HepG2 (cell line): ENCODE measurements around the gene SETD3. TPM values are rescaled to one million over a fixed set of nuclear protein-coding genes. Genes with fewer than 3 reads are reported as not detected.

Experiments used
- ATAC-seq: fragments of 200-7000 bp; cut with Tn5 transposase; 3 replicates; pipeline ENCODE4 v1.9.1; 2020; ENCODE audit warnings: mild to moderate bottlenecking, moderate library complexity
- BruUV-seq: library from RNA; stranded (reverse); fragments of 400-500 nt; replicated peaks from 2 replicates; lab custom pipeline; 2021; lab: Mats Ljungman, UMichigan
- CTCF ChIA-PET: fragments of 300-600 bp; formaldehyde crosslinking; extraction: SDS; loops from one replicate; lab custom pipeline; 2021; ENCODE audit warnings: low total read pairs, inconsistent platforms, low intra/inter-chr PET ratio; lab: Yijun Ruan, JAX
- POLR2A ChIA-PET: fragments of 350-600 bp; sonication (Branson Sonifier 250); formaldehyde crosslinking; loops from one replicate; lab custom pipeline; 2020; ENCODE audit warnings: antibody characterized with exemption, inconsistent platforms; lab: Yijun Ruan, JAX
- DNase-seq: peaks from one replicate; pipeline ENCODE4 v3.0.0-alpha.2; 2015; ENCODE audit warnings: low spot score
- FAIRE-seq: peaks from 3 replicates; lab custom pipeline; 2011; peaks lifted over from hg19 to GRCh38; lab: Jason Lieb, UNC
- H2AFZ ChIP-seq: one replicate; pipeline ENCODE4 v1.6.1; 2011; ENCODE audit warnings: low read length, inconsistent platforms
- H3K27ac ChIP-seq: fragments of 300-600 bp; 3 replicates; pipeline ENCODE4 v1.8.0; 2011; ENCODE audit warnings: mixed run types, mild to moderate bottlenecking, mixed read lengths, low read length, inconsistent platforms; ENCODE audit not compliant: insufficient read depth; ENCODE audit errors: extremely low read length
- H3K27me3 ChIP-seq, 2 experiments: fragments of 200-600 bp in 1 of 2; 2 replicates in 1 of 2; 3 replicates in 1 of 2; pipeline versions ENCODE4 v1.6.0 to v1.8.0; 2011; ENCODE audit warnings: low read length in 2 of 2, mild to moderate bottlenecking in 2 of 2, moderate library complexity in 2 of 2, inconsistent platforms in 1 of 2; ENCODE audit not compliant: insufficient read depth in 2 of 2, control insufficient read depth in 1 of 2
- H3K36me3 ChIP-seq, 2 experiments: fragments of 200-600 bp in 1 of 2; replicated peaks in 1 of 2; 2 replicates in 1 of 2; 3 replicates in 1 of 2; pipeline versions ENCODE4 v1.5.1 to v1.8.0; 2011; ENCODE audit warnings: low read length in 2 of 2, inconsistent platforms in 1 of 2; ENCODE audit not compliant: insufficient read depth in 2 of 2, control insufficient read depth in 1 of 2
- H3K4me1 ChIP-seq: 2 replicates; pipeline ENCODE4 v1.5.1; 2012; ENCODE audit warnings: low read length, inconsistent platforms; ENCODE audit not compliant: insufficient read depth
- H3K4me2 ChIP-seq: 2 replicates; pipeline ENCODE4 v1.6.0; 2011; ENCODE audit warnings: low read depth, low read length, inconsistent platforms
- H3K4me3 ChIP-seq, 3 experiments: fragments of 200-600 bp in 1 of 3; sonication (generic), shearing (Covaris generic) in 1 of 3; replicated peaks in 1 of 3; 2 replicates each; pipeline ENCODE4 v1.5.1; 2011 to 2016; ENCODE audit warnings: low read length in 3 of 3, inconsistent platforms in 2 of 3, low read depth in 2 of 3, mild to moderate bottlenecking in 2 of 3, control low read depth in 1 of 3, mixed read lengths in 1 of 3; ENCODE audit not compliant: insufficient read depth in 1 of 3
- H3K79me2 ChIP-seq: one replicate; pipeline ENCODE4 v1.6.1; 2011; ENCODE audit warnings: low read length, inconsistent platforms; ENCODE audit not compliant: insufficient read depth
- H3K9ac ChIP-seq: 2 replicates; pipeline ENCODE4 v1.6.0; 2011; ENCODE audit warnings: mild to moderate bottlenecking, low read depth, low read length, inconsistent platforms; ENCODE audit not compliant: insufficient read depth
- H3K9me3 ChIP-seq: 2 replicates; pipeline ENCODE4 v1.5.1; 2012; ENCODE audit warnings: mild to moderate bottlenecking, low read length
- H4K20me1 ChIP-seq: 2 replicates; pipeline ENCODE4 v1.6.0; 2011; ENCODE audit warnings: inconsistent platforms, mild to moderate bottlenecking, low read length, moderate library complexity; ENCODE audit not compliant: insufficient read depth
- AKAP8 ChIP-seq: sonication (generic); formaldehyde crosslinking; IDR thresholded peaks from 2 replicates; pipeline ENCODE4 v1.5.1; 2020; ENCODE audit warnings: mild to moderate bottlenecking, missing genetic modification reagents
- CREB1 ChIP-seq, 2 experiments: fragments of 450-650 bp in 1 of 2; IDR thresholded peaks; 2 replicates each; pipeline ENCODE4 v1.6.1; 2016 to 2017; ENCODE audit warnings: control low read depth in 1 of 2, mild to moderate bottlenecking in 1 of 2, missing compliant biosample characterization in 1 of 2, missing genetic modification characterization in 1 of 2
- ELF3 ChIP-seq: IDR thresholded peaks from 2 replicates; pipeline ENCODE4 v1.6.1; 2016; ENCODE audit warnings: missing genetic modification reagents, missing compliant biosample characterization
- ELK4 ChIP-seq: sonication (generic); formaldehyde crosslinking; IDR thresholded peaks from 2 replicates; pipeline ENCODE4 v1.9.0; 2021; ENCODE audit warnings: missing genetic modification reagents, borderline replicate concordance
- IRF2 ChIP-seq: IDR thresholded peaks from 2 replicates; pipeline ENCODE4 v1.6.1; 2018; ENCODE audit warnings: missing genetic modification reagents, missing compliant biosample characterization
- KDM5A ChIP-seq: fragments of 200-600 bp; sonication (generic); IDR thresholded peaks from 2 replicates; pipeline ENCODE4 v1.7.0; 2018; ENCODE audit warnings: antibody characterized with exemption, mild to moderate bottlenecking, low read length, borderline replicate concordance
- KLF11 ChIP-seq: IDR thresholded peaks from 2 replicates; pipeline ENCODE4 v1.6.1; 2016; ENCODE audit warnings: missing compliant biosample characterization
- RERE ChIP-seq: IDR thresholded peaks from 2 replicates; pipeline ENCODE4 v1.6.1; 2016; ENCODE audit warnings: low read depth, missing genetic modification reagents, missing compliant biosample characterization
- SMARCE1 ChIP-seq: fragments of 450-650 bp; IDR thresholded peaks from 2 replicates; pipeline ENCODE4 v1.6.1; 2017; ENCODE audit warnings: borderline replicate concordance
- SP2 ChIP-seq: sonication (generic); formaldehyde crosslinking; IDR thresholded peaks from 2 replicates; pipeline ENCODE4 v1.5.1; 2020; ENCODE audit warnings: mild to moderate bottlenecking, missing genetic modification reagents
- TAF1 ChIP-seq: sonication (generic); formaldehyde crosslinking; IDR thresholded peaks from 2 replicates; pipeline ENCODE4 v1.4.0; 2020; ENCODE audit warnings: missing genetic modification reagents
- TOPORS ChIP-seq: sonication (generic); formaldehyde crosslinking; IDR thresholded peaks from 2 replicates; pipeline ENCODE4 v1.8.0; 2023; ENCODE audit warnings: mild to moderate bottlenecking, missing genetic modification reagents
- TP53 ChIP-seq: sonication (generic); formaldehyde crosslinking; conservative IDR thresholded peaks from 2 replicates; pipeline ENCODE4 v1.4.0; 2020; ENCODE audit warnings: missing genetic modification reagents
- UBTF ChIP-seq: sonication (generic); formaldehyde crosslinking; IDR thresholded peaks from 2 replicates; pipeline ENCODE4 v1.4.0; 2020; ENCODE audit warnings: mild to moderate bottlenecking, missing genetic modification reagents
- ZNF740 ChIP-seq: sonication (generic); formaldehyde crosslinking; IDR thresholded peaks from 2 replicates; pipeline ENCODE4 v1.4.0; 2020; ENCODE audit warnings: missing genetic modification reagents
- ZNF746 ChIP-seq: sonication (generic); formaldehyde crosslinking; IDR thresholded peaks from 2 replicates; pipeline ENCODE4 v1.8.0; 2022; ENCODE audit warnings: mild to moderate bottlenecking, missing genetic modification reagents
- WGBS: methylation state at CpG from one replicate; pipeline ENCODE4 v1.1.6; 2017; ENCODE audit warnings: low lambda C conversion rate; 5-methylcytosine and 5-hydroxymethylcytosine counted together
- in situ Hi-C: cut with HindIII; loops from 2 replicates; pipeline ENCODE4 v1.10.0; 2017; ENCODE audit warnings: low pct_unique_long_range_greater_than_20kb; ENCODE audit not compliant: extremely low pct_ligation_motif_present
- intact Hi-C: fragments of 100-400 bp; cut with micrococcal nuclease; formaldehyde crosslinking; loops from one replicate; pipeline ENCODE4 v1.10.0; 2022; ENCODE audit not compliant: unreplicated experiment
- polyA plus RNA-seq, 8 experiments: library from polyadenylated mRNA; depleted of rRNA in 3 of 8; stranded (reverse) in 7 of 8; unstranded in 1 of 8; fragments of >200 nt; fragmentation: Illumina TruSeq in 4 of 8; extraction: Trizol in 4 of 8; gene quantifications; 2 replicates each; pipeline versions ENCODE4 v1.2.1 to v1.2.3, GENCODE V29; 2011 to 2016; ENCODE audit warnings: low read depth in 4 of 8, missing spikeins in 1 of 8, mixed read lengths in 1 of 8; ENCODE audit not compliant: insufficient read depth in 1 of 8
- total RNA-seq, 5 experiments: library from RNA; depleted of rRNA; stranded (reverse); fragments of >200 nt; fragmentation: Illumina TruSeq; extraction: Trizol; gene quantifications; 2 replicates each; pipeline ENCODE4 v1.2.3, GENCODE V29; 2016; ENCODE audit warnings: low read depth in 1 of 5

SETD3 gene
- total and polyA plus RNA-seq, 2 of the 13 experiments (the other 11 are each of a cell fraction or from before 2014, with no cell fraction given): 30.3 to 67.1 TPM

GRCh38 chr14:99377951-99378350 lies 102.7 kb downstream of the SETD3 start (continued):
- no peak for TF ChIP-seq RERE
- TF ChIP-seq KDM5A: no peak
- no peak for TF ChIP-seq ELF3 (CRISPR knock-in tag)
- no peak for TF ChIP-seq ELK4
- TF ChIP-seq SMARCE1: no peak

- no peaks in the 10 kb centered on the region for H4K20me1 ChIP-seq
- TF ChIP-seq KLF11 (CRISPR knock-in tag) (no peak), TAF1 (CRISPR knock-in tag) (no peak), TP53 (CRISPR knock-in tag) (no peak), ZNF740 (CRISPR knock-in tag) (no peak), SP2 (no peak), AKAP8 (CRISPR knock-in tag) (no peak), UBTF (CRISPR knock-in tag) (no peak), ZNF746 (CRISPR knock-in tag) (no peak), CREB1 (IDR thresholded peaks at IDR 0.05) (no peak), CREB1 (CRISPR knock-in tag; IDR thresholded peaks at IDR 0.05) (no peak), IRF2 (CRISPR knock-in tag) (no peak), TOPORS (no peak)
Measured at GRCh38 chr14:99374964-99375363, 105.7 kb downstream of the SETD3 start.

More at GRCh38 chr14:99374964-99375363, 105.7 kb downstream of the SETD3 start:
- no peak overlapping the region for H3K9ac ChIP-seq
- POLR2A ChIA-PET: no interaction called here
- no peak overlapping the region for H3K4me3 ChIP-seq
- FAIRE-seq (no peak), ATAC-seq (no peak), DNase-seq (no peak)
- H3K27ac ChIP-seq: no peak overlapping the region
- no peak overlapping the region for H3K4me2 ChIP-seq
- CTCF ChIA-PET: no interaction called here
- intact Hi-C loops (no loop called here), in situ Hi-C loops (no loop called here)
- 57% methylated on average over 4 of the region's 11 CpGs for WGBS
- H2AFZ ChIP-seq: no peak overlapping the region
- no peaks in the 10 kb centered on the region for H3K9me3 ChIP-seq
- H3K79me2 ChIP-seq: no peaks in the 10 kb centered on the region
- BruUV-seq: no TSS peak
- peaks cover 9% of the 10 kb centered on the region; the same call in 1 of the 2 replicates for H3K4me1 ChIP-seq
- H3K27me3 ChIP-seq: peaks cover 0 to 3% of the 10 kb centered on the region in 2 experiments; a peak in 1 of 5 replicates
- no peaks in the 10 kb centered on the region for H3K36me3 ChIP-seq
